GM13976 (cell line): Measurements from ENCODE around the gene CIB1.

ENCODE experiments used
- DNase-seq: peaks from one replicate; pipeline ENCODE4 v3.0.0; 2012; ENCODE audit warnings: low spot score
- CTCF ChIP-seq: IDR thresholded peaks from 2 replicates; pipeline ENCODE4 v1.5.1; 2012; ENCODE audit warnings: borderline replicate concordance, mild to moderate bottlenecking; ENCODE audit not compliant: insufficient read depth; ENCODE audit errors: extremely low read depth, missing control alignments, control extremely low read depth
- in situ Hi-C: fragments of 300-500 bp; cut with MboI; formaldehyde crosslinking; loops from one replicate; pipeline ENCODE4 v1.12.0; 2022; ENCODE audit warnings: low sequenced_read_pairs, mixed read lengths, inconsistent platforms; ENCODE audit not compliant: unreplicated experiment

Gene CIB1

GRCh38 chr15:90223441-90224165, 10.1 kb downstream of the CIB1 start:
- in situ Hi-C loops, result no loop called here
- no peak for TF ChIP-seq CTCF
- no peak for DNase-seq

- in situ Hi-C loops, result no loop called here
- TF ChIP-seq CTCF, result no peak
- DNase-seq, result no peak
Observed at GRCh38 chr15:90222547-90222946, 11.2 kb downstream of the CIB1 start.

DNA sequence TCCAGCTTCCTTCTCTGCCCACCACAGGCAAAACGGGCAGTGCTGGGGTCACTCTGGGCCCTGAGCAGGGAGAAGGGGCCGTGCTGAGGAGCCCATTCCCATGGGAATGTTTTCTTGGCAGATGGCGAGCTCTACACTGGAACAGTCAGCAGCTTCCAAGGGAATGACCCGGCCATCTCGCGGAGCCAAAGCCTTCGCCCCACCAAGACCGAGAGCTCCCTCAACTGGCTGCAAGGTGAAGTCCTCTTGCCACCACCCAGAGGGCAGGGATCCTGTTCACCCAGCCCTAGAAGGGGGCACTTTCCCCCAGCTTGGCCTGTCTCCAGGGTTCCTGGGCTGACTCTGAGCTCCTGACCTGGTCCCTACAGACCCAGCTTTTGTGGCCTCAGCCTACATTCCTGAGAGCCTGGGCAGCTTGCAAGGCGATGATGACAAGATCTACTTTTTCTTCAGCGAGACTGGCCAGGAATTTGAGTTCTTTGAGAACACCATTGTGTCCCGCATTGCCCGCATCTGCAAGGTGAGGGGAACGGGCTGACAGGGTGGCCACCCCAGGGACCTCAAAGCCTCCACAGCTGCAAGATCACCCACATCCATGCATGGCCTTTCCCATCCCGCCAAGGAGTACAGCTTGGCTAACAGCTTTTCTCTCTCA, 12.4 kb downstream of the CIB1 start:
- TF ChIP-seq CTCF, result peak; percentile 74
- DNase-seq, result peak; percentile 82
- in situ Hi-C loops, result no loop called here

- peak; percentile 78 for DNase-seq
- peak; percentile 65 for TF ChIP-seq CTCF
- in situ Hi-C loops, result loop anchor here (5.0 kb wide), 1 partner anchor 67 kb away; no protein-coding TSS in a partner anchor
Observed at GRCh38 chr15:90219421-90220141, 14.2 kb downstream of the CIB1 start.

DNA sequence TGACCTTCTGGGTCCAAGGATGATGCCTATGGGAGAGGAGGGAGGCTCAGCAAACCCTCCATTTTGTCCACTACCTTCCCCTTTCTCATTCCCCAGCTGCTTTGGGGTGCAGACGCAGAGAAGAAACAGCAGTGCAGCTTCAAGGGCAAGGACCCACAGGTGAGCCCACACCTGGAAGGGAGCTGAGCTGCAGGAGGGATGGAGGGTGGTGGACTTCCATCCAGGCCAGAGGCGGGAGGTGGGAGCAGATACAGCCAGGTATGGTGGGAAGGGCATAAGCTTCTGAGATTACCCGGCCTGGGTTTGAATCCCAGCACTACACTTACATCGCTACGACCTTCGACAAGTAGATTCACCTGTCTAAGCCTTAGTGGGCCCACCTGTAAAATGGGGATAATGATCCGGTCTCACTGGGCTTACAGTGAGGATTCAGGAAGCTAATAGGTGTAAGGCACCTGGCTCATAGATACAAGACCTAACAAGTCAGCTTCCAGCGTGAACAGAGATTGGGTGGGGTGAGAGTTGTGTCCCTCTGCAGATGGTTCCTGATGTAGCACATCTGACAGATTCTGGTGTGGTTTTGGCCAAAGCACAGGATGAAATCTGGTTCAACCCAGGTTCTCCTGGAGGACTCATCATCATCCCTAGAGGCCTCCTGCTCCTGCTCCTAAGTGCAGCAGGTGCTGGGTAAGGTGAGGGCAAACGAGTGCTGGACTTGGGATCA, 15.9 kb downstream of the CIB1 start:
- in situ Hi-C loops, result loop anchor here (5.0 kb wide), 1 partner anchor 66 kb away; no protein-coding TSS in a partner anchor
- DNase-seq, result no peak

More for the DNA sequence above, 15.9 kb downstream of the CIB1 start:
- TF ChIP-seq CTCF, result no peak
